Astrocyte of the spinal cord (primary cell): ENCODE data around the gene ZNF770.
"Not testable (repeated sequence)": the region's sequence is repeated elsewhere in the genome, so short reads cannot be mapped to it uniquely, and the experiment has no call there.

ENCODE experiments used
- DNase-seq: peaks from one replicate; pipeline ENCODE4 v3.0.0; 2011; ENCODE audit warnings: low read depth, low spot score
- H3K4me3 ChIP-seq: 2 replicates; pipeline ENCODE4 v1.5.1; 2011; ENCODE audit warnings: low read depth, mild to moderate bottlenecking, low read length, moderate library complexity
- CTCF ChIP-seq: IDR thresholded peaks from 2 replicates; pipeline ENCODE4 v1.5.1; 2012; ENCODE audit warnings: low read depth, mild to moderate bottlenecking, low read length, inconsistent platforms
- in situ Hi-C: cut with HindIII; loops from 2 replicates; pipeline ENCODE4 v1.10.0; 2017; ENCODE audit warnings: low sequenced_read_pairs

ZNF770 gene

DNA sequence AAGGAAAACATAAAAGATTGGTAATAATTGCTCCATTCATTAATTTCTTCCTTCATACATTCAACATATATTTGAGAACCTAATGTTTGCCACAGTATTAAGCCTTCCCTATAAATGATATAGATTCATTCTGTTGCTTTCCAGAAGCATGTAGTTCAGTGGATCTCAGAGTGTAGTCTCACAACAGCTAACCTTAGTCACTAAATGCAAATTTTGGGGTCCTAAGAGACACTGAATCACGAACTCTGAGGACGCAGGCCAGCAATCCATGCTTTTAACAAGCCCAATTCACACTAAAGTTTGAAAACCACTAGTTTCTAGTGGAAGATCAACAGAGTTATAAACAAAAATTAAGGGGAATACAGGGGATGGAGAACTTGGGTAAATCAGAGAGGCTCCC lies 11.3 kb downstream of the ZNF770 start:
- H3K4me3 ChIP-seq: no peak overlapping the region
- DNase-seq: no peak
- no peak for TF ChIP-seq CTCF
- in situ Hi-C loops: no loop called here

DNA sequence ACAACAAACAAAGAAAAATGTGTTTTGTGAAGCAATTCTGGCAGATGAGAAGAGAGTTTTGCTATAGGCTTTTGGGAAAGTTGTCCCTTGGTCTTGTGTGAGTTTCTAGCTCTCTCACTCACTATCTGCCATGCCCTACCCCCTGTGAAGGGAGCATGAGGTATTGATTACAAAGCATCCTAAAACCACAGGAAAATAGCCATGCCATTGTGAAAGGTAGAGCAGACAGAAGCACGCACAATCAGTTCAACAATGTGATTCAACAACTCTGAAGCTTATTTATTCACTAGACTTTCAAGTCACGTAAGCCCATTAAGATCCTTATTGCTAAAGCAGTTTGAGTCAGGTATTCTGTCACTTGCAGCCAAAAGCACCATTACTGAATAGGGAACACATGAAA lies 12.0 kb downstream of the ZNF770 start:
- H3K4me3 ChIP-seq: no peak overlapping the region
- in situ Hi-C loops: no loop called here
- no peak for TF ChIP-seq CTCF
- no peak for DNase-seq

GRCh38 chr15:34973512-34973911 lies 14.6 kb downstream of the ZNF770 start:
- in situ Hi-C loops: no loop called here
- no peak for TF ChIP-seq CTCF
- H3K4me3 ChIP-seq: no peak overlapping the region
- no peak for DNase-seq

GRCh38 chr15:34970098-34970643 lies 17.9 kb downstream of the ZNF770 start:
- DNase-seq, in situ Hi-C loops: not testable (repeated sequence)
- peak overlapping the region; percentile 96 for H3K4me3 ChIP-seq

- peak; percentile 98 for DNase-seq
- peak within 1 kb of the TSS; percentile 96 for H3K4me3 ChIP-seq
- in situ Hi-C loops: no loop called here
- peak; percentile 92 for TF ChIP-seq CTCF
Observed at GRCh38 chr15:34969340-34970097, 18.6 kb downstream of the ZNF770 start, which contains the start of gene AQR. Gene AQR, minus strand, starts transcription at chr15:34969742. Its CDS starts 129 bp downstream, at chr15:34969613.

DNA sequence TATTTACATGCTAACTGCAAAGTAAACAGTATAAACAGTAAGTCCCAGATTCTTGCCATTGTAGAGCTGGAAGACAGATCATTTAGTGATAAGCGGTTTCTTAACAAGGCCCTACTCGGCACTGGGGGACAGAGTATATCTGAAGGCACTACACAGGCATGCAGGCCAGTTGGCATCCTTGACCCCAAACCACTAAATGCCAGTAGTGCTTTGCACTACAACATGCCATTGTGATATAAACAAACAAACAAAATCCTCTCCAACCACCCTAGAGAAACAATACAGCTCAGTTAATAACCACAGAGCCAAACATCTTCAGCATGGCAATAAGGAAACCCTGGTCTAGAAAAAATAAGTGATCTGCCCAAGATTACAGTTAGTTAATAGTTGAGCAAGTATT lies 23.8 kb downstream of the ZNF770 start:
- no peak for DNase-seq
- no peak for TF ChIP-seq CTCF
- in situ Hi-C loops: no loop called here
- H3K4me3 ChIP-seq: no peak overlapping the region

GRCh38 chr15:34953851-34954250 lies 34.2 kb downstream of the ZNF770 start:
- no peak overlapping the region for H3K4me3 ChIP-seq
- TF ChIP-seq CTCF: no peak
- in situ Hi-C loops: no loop called here

More at GRCh38 chr15:34953851-34954250, 34.2 kb downstream of the ZNF770 start:
- DNase-seq: no peak
